NOMO-1 treated with DMSO at 0.1 percent for 48 hours (cell line): ENCODE measurements around the gene FAM81A.
"Not testable (repeated sequence)": the region's sequence is repeated elsewhere in the genome, so short reads cannot be mapped to it uniquely, and the experiment has no call there.

ENCODE experiments used
- DNase-seq: peaks from one replicate; lab custom pipeline; 2025; ENCODE audit not compliant: unreplicated experiment; lab: John Stamatoyannopoulos, UW

Gene FAM81A

GRCh38 chr15:59437817-59438624 is at the start of gene FAM81A:
Gene FAM81A, plus strand, starts transcription at chr15:59438186. Its CDS starts 20,441 bp downstream, at chr15:59458627.
- DNase-seq: peak; percentile 27

GRCh38 chr15:59388670-59389069 is 49.3 kb upstream of the FAM81A start:
- peak; percentile 86 for DNase-seq

GRCh38 chr15:59392299-59392698 is 45.7 kb upstream of the FAM81A start:
- DNase-seq: no peak

- DNase-seq: no peak
Measured at GRCh38 chr15:59394166-59394661, 43.8 kb upstream of the FAM81A start.

- no peak for DNase-seq
Measured at GRCh38 chr15:59396211-59396610, 41.8 kb upstream of the FAM81A start.

GRCh38 chr15:59396679-59397078 is 41.3 kb upstream of the FAM81A start:
- no peak for DNase-seq

- no peak for DNase-seq
Measured at GRCh38 chr15:59398220-59398619, 39.8 kb upstream of the FAM81A start.

GRCh38 chr15:59399465-59400102 is 38.4 kb upstream of the FAM81A start:
- peak; percentile 93 for DNase-seq

- DNase-seq: no peak
Measured at GRCh38 chr15:59400103-59400813, 37.7 kb upstream of the FAM81A start.

GRCh38 chr15:59401051-59401823 is 36.7 kb upstream of the FAM81A start:
- DNase-seq: not testable (repeated sequence)

GRCh38 chr15:59401824-59402569 is 36.0 kb upstream of the FAM81A start:
- DNase-seq: no peak

- DNase-seq: no peak
Measured at GRCh38 chr15:59405079-59405478, 32.9 kb upstream of the FAM81A start.

GRCh38 chr15:59406446-59406845 is 31.5 kb upstream of the FAM81A start:
- DNase-seq: peak; percentile 92

GRCh38 chr15:59407946-59408345 is 30.0 kb upstream of the FAM81A start:
- no peak for DNase-seq

GRCh38 chr15:59410391-59410896 is 27.5 kb upstream of the FAM81A start:
- peak; percentile 41 for DNase-seq

GRCh38 chr15:59413577-59413976 is 24.4 kb upstream of the FAM81A start:
- no peak for DNase-seq

- no peak for DNase-seq
Measured at GRCh38 chr15:59416816-59417215, 21.2 kb upstream of the FAM81A start.

- DNase-seq: peak; percentile 22
Measured at GRCh38 chr15:59419170-59419569, 18.8 kb upstream of the FAM81A start.

GRCh38 chr15:59420108-59420507 is 17.9 kb upstream of the FAM81A start:
- DNase-seq: no peak
